ACC112 (cell line): ENCODE measurements around the gene ADGRB3.

Source experiments
- H2AFZ ChIP-seq: fragments of 200-600 bp; sonication (generic); one replicate; pipeline ENCODE4 v1.6.0; 2017; ENCODE audit warnings: antibody characterized with exemption, low read length; ENCODE audit not compliant: unreplicated experiment
- H3K27ac ChIP-seq: fragments of 200-600 bp; sonication (generic); 2 replicates; pipeline ENCODE4 v1.5.1; 2014; ENCODE audit warnings: low read depth, mild to moderate bottlenecking, antibody characterized with exemption, low read length, moderate library complexity
- H3K27me3 ChIP-seq: fragments of 200-600 bp; sonication (generic); 2 replicates; pipeline ENCODE4 v1.6.1; 2014; ENCODE audit warnings: mild to moderate bottlenecking, antibody characterized with exemption, low read length, moderate library complexity, mixed read lengths; ENCODE audit not compliant: insufficient read depth
- H3K36me3 ChIP-seq: fragments of 200-600 bp; sonication (generic); 2 replicates; pipeline ENCODE4 v1.6.1; 2016; ENCODE audit warnings: mild to moderate bottlenecking, antibody characterized with exemption, low read length, moderate library complexity, mixed read lengths; ENCODE audit not compliant: insufficient read depth
- H3K4me1 ChIP-seq: fragments of 200-600 bp; sonication (generic); one replicate; pipeline ENCODE4 v1.6.1; 2016; ENCODE audit warnings: low read length, mixed read lengths; ENCODE audit not compliant: insufficient read depth, unreplicated experiment, control insufficient read depth
- H3K4me3 ChIP-seq: fragments of 200-600 bp; sonication (generic); 2 replicates; pipeline ENCODE4 v1.5.1; 2014; ENCODE audit warnings: mild to moderate bottlenecking, low read depth, low read length
- H3K79me2 ChIP-seq: fragments of 200-600 bp; sonication (generic); one replicate; pipeline ENCODE4 v1.6.0; 2016; ENCODE audit warnings: low read length; ENCODE audit not compliant: control insufficient read depth, unreplicated experiment, insufficient read depth

ADGRB3 gene

DNA sequence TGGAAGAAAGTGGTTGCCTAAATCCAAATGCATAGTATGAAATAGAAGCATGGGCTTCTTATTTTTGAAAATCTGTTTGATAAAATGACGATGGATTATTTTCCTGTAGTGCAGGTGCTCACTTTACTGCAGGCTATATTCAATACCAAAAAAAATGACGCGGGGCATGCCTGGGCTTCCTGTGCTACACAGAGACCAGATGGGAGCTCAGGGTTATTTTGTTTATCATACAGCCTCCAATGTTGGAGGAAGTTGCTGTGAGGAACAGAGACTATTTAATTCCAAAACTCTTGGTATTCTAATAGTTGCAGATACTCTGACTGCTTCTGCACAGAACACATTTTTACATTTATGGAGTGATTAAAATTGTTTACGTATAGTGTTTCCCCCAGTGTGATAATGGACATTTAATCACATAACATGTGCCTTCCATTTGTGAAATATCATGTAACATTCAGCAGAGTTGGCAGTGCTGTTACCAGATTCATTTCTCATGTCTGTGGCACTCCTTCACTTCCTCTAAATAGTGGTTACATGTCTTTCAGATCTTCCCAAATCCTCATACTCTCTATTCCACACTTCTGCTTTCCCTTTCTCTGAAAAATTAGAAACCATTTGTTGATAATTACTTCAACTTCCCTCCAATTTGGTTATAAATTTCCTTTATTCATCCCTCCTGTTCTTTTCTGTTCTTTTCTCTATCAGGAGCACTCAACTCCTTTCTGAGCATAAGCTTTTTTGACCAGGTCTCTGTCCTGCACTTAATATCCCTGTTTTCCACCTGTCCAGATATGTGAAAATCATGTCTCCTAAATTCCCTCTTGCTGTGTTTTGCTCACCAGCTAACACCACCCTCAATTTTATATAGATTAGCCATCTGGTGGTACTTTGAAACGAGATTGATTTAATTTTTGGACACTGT, 121.6 kb downstream of the ADGRB3 start:
- Histone ChIP-seq H3K79me2 (no peaks in the 10 kb centered on the region), H2AFZ (no peak overlapping the region), H3K27ac (no peak overlapping the region), H3K27me3 (no peaks in the 10 kb centered on the region), H3K4me3 (no peak overlapping the region), H3K36me3 (no peaks in the 10 kb centered on the region), H3K4me1 (no peaks in the 10 kb centered on the region)

- Histone ChIP-seq H2AFZ (no peak overlapping the region), H3K27ac (no peak overlapping the region), H3K36me3 (no peaks in the 10 kb centered on the region), H3K27me3 (no peaks in the 10 kb centered on the region), H3K79me2 (no peaks in the 10 kb centered on the region), H3K4me3 (no peak overlapping the region), H3K4me1 (no peaks in the 10 kb centered on the region)
These were observed 122.7 kb downstream of the ADGRB3 start for GRCh38 chr6:68757821-68758220.

GRCh38 chr6:68758559-68758958, 123.5 kb downstream of the ADGRB3 start:
- H3K27ac ChIP-seq = no peak overlapping the region
- no peaks in the 10 kb centered on the region for H3K27me3 ChIP-seq
- H3K4me3 ChIP-seq = no peak overlapping the region
- no peaks in the 10 kb centered on the region for H3K79me2 ChIP-seq
- no peaks in the 10 kb centered on the region for H3K36me3 ChIP-seq
- no peaks in the 10 kb centered on the region for H3K4me1 ChIP-seq
- no peak overlapping the region for H2AFZ ChIP-seq

- H3K4me3 ChIP-seq = no peak overlapping the region
- no peak overlapping the region for H3K27ac ChIP-seq
- H3K4me1 ChIP-seq = no peaks in the 10 kb centered on the region
- no peaks in the 10 kb centered on the region for H3K36me3 ChIP-seq
- no peaks in the 10 kb centered on the region for H3K27me3 ChIP-seq
- H3K79me2 ChIP-seq = no peaks in the 10 kb centered on the region
- H2AFZ ChIP-seq = no peak overlapping the region
These were observed 125.4 kb downstream of the ADGRB3 start for GRCh38 chr6:68760485-68760884.

DNA sequence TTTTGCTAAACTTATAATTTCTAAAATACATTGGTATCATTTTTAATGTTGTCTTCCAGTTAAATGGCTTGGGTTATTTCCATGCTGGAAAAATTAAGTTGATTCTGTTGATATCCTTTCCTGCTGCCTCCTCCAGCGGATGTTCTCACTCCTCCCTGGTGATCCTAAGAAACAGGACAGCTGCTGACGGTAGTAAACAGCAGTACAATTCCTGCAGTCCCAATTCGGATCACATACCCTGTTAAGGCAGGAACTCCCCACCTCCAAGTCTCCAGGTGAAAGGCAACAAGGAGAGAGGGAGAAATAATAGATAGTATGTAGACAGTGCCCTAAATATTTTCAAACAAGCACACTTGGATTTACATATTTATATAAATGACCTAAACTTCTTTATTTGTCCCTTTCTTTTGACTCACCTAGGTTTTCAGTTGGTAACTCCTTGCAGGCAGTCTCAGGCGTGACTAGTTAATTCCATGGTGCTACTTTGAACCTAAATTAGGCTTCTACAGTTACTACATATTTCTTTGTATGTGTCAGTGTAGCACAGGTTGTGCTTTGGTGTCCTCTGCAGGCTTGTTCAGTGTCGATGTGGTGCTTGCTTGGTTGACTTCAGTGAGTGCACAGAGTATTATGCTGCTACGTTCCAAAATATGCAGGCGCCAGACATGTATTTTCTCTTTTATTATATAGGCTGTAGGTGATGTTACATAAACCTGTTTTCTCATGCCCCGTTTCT, 126.0 kb downstream of the ADGRB3 start:
- Histone ChIP-seq H3K4me3 (no peak overlapping the region), H3K27me3 (no peaks in the 10 kb centered on the region), H3K27ac (no peak overlapping the region), H3K36me3 (no peaks in the 10 kb centered on the region), H3K79me2 (no peaks in the 10 kb centered on the region), H2AFZ (no peak overlapping the region), H3K4me1 (no peaks in the 10 kb centered on the region)

DNA sequence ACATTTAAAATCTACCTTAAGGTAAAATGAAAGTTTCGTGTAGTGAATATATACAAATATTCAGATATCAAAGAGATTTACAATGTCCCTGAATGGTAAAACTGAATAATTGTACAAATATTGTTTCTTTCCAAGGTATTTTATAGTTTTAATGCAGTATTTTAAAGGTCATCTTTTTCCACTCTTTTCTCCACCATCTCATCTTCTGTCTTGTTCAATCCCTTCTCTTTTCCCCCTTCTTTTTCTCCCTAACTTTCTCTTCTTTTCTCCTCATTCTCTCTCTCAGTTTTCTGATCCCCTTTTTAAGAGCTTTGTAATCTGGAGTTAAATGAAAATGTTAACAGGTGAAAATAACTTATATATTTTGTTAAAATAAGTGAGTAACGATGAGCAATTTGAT, 126.9 kb downstream of the ADGRB3 start:
- Histone ChIP-seq H3K36me3 (no peaks in the 10 kb centered on the region), H3K4me3 (no peak overlapping the region), H3K4me1 (no peaks in the 10 kb centered on the region), H3K27ac (no peak overlapping the region), H3K27me3 (no peaks in the 10 kb centered on the region), H3K79me2 (no peaks in the 10 kb centered on the region), H2AFZ (no peak overlapping the region)

- Histone ChIP-seq H3K27ac (no peak overlapping the region), H3K79me2 (no peaks in the 10 kb centered on the region)
These were observed 136.3 kb downstream of the ADGRB3 start for GRCh38 chr6:68771426-68771825.

GRCh38 chr6:68774843-68775242, 139.8 kb downstream of the ADGRB3 start:
- Histone ChIP-seq H3K27ac (no peak overlapping the region), H2AFZ (no peak overlapping the region), H3K79me2 (no peaks in the 10 kb centered on the region), H3K27me3 (no peaks in the 10 kb centered on the region; the same call in 1 of the 2 replicates), H3K36me3 (no peaks in the 10 kb centered on the region), H3K4me3 (no peak overlapping the region), H3K4me1 (no peaks in the 10 kb centered on the region)

More at GRCh38 chr6:68771426-68771825, 136.3 kb downstream of the ADGRB3 start:
- Histone ChIP-seq H2AFZ (no peak overlapping the region), H3K4me3 (no peak overlapping the region), H3K36me3 (no peaks in the 10 kb centered on the region), H3K4me1 (no peaks in the 10 kb centered on the region), H3K27me3 (no peaks in the 10 kb centered on the region)

GRCh38 chr6:68776354-68776753, 141.3 kb downstream of the ADGRB3 start:
- H3K27ac ChIP-seq = no peak overlapping the region
- H3K4me3 ChIP-seq = no peak overlapping the region
- no peaks in the 10 kb centered on the region for H3K79me2 ChIP-seq
- H3K4me1 ChIP-seq = no peaks in the 10 kb centered on the region
- no peaks in the 10 kb centered on the region; the same call in 1 of the 2 replicates for H3K27me3 ChIP-seq
- H2AFZ ChIP-seq = no peak overlapping the region
- H3K36me3 ChIP-seq = no peaks in the 10 kb centered on the region

DNA sequence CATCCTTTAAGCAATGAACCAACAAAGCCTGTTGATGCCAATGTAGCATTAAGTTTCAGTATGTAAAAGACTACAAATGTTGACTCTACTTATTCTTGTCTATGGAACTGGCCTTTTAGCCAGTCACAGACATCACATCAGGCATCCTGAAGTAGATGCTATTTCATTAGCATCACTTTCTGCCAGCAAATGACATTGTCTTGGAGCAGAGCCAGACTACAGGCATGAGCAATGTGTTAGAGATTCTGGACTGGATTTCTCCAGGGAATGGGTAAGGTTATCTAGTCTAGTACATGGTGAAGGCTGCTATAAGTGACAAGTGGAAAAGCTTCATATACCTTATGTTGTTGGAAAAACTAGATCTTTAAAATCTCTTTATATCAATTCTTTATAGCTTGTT, 142.9 kb downstream of the ADGRB3 start:
- no peak overlapping the region for H2AFZ ChIP-seq
- H3K27ac ChIP-seq = no peak overlapping the region
- no peaks in the 10 kb centered on the region for H3K79me2 ChIP-seq
- no peaks in the 10 kb centered on the region for H3K4me1 ChIP-seq
- no peaks in the 10 kb centered on the region for H3K36me3 ChIP-seq
- no peak overlapping the region for H3K4me3 ChIP-seq
- H3K27me3 ChIP-seq = no peaks in the 10 kb centered on the region; the same call in 1 of the 2 replicates
